ENCODE measurements around the gene RAB7B.

The RAB7B gene

GRCh38 chr1:205944525-205944924 is 58.7 kb downstream of the RAB7B start:
- DNase-seq: no peak

DNA sequence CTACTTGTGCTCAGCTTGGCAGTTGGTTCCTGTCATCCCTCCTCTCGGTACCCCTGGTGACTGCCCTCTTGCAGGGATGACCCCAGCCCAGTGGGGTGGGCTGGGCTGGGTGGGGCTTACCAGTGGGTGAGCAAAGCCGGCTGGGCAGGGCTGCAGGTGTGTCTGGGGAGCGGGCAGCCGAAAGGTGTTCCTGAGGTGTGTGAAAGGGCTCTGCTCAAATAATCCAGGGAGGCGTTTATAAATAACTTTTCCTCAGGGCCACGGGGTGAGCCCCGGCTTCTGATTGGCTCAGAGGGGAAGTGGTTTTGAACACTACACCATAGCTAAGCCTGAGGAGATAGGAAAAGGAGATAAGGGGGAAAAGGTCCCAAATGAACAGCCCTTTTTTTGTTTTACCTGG is 60.0 kb downstream of the RAB7B start, which contains the start of gene SLC26A9:
Gene SLC26A9 (minus strand): TSS at position 212 of the 400 bp plus-strand sequence. CDS start 7,636 bp downstream, outside the sequence.
- no peak for DNase-seq

DNA sequence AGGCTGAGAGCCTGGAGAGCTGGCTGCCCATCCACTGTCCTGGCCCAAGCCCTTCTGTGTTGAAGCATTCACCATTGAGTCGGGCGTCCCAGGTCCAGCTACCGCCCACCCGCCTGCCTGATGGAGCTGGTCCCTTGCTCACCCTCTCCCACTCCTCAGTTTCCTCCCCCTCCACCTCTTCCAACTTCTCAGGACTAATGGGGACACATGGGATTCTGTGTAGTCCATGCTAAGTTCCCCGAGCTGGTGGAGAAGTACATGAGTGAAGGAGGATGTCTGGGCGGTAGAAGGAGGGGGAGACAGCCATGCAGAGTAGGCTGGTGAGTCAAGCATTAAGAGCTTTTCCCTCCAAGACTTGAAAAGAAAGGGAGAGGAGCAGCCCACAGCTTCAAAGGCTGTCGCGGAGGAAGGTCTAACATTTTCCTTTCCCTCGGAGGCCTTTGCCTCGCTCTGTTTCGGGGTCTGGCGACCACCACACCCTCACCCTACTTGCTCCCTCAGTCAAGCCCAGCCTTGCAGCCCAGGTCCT is 60.5 kb downstream of the RAB7B start:
- DNase-seq: no peak

DNA sequence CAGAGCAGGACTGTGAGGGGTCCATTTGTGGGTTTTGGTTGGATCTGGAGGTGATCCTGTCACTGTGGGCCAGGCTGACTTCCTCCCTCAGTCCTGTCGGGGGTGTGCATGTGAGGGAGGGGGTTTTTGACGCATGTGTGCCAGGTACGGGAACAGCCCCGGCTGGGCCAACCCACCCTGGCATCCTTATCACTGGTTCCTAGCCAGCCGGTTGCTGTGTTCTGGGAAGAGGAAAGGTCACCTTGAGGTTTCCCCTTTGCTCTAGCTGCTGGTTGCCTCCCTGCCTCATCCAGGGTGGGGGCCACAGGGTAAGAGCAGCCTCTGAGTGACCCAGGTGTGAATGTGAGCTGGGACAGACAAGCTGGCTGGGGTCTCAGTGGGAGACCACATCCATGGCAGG is 62.5 kb downstream of the RAB7B start:
- DNase-seq: no peak

GRCh38 chr1:205939690-205940330 is 63.4 kb downstream of the RAB7B start:
- DNase-seq: peak; percentile 93

DNA sequence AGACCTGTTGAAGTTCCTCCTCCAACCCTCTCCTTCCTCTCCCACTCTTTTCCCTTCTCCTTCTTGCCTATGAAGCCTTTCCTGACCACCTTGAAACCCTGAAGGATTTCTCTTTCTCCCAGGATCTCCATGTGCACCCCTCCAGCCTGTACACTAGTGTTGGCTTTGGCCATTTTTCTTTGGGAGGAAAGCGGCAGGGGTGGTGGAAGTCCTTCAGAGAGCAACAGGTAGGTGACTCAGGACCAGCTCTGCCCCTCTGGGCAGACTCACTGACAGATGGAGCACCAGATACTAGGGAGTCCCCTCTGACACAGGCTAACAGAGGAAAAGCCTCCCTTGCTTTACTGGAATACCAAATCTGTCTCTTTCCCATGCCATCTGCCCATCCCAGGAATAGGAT is 64.5 kb downstream of the RAB7B start:
- DNase-seq: no peak

DNA sequence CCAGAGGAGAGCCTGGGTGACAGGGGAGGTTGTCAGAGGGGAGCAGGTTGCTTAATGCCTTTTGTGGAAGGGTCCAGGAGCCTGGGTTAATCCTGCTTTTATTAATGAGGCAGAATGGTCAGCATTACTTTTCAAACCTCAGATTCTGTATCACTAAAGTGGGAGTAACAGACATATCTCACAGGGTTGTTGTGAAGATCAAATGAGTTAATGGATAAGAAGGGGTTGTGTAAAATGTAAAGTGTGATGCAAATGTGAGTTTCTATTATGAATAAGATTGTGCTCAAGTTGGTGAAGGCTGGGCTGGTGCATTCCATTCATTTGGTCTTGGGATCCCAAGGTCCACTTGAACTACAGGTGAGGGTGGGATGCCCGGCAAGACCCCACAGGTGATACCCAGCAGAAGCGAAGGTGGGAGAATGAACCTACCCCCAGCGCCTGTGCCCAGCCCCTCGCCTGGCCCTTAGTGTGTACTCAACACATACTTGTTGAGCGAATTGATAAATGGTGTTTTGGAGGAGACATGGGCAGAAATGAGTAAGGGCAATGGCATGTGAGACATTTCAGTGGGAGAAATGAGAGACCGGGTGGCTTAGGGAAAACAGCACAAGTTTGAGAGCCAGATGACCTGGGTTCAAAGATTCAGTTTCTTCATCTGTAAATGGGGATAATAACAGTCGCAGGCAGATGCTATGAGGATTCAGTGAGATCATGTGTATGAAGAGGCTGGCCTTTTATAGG is 66.2 kb downstream of the RAB7B start:
- no peak for DNase-seq

DNA sequence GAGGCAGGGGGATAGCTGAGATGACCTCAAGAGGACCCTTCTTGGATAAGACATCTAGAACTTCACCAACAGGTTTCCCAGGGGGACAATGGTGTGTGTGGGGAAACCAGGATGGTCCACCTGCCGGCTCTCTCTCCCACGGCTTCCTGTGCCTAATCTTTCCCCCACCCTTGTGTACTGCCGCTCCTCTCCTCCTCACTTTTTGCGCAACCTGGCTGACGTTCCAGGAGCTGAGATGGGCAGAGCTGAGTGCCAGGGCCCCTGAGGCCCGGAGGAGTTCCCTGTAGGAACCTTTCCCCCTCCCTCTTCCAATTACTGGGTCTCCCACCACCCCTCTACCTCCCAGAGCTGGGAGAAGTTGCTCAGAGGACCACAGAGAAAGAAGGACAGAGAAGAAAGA is 66.9 kb downstream of the RAB7B start:
- no peak for DNase-seq

- no peak for DNase-seq
Observed at GRCh38 chr1:205935869-205936268, 67.3 kb downstream of the RAB7B start.

DNA sequence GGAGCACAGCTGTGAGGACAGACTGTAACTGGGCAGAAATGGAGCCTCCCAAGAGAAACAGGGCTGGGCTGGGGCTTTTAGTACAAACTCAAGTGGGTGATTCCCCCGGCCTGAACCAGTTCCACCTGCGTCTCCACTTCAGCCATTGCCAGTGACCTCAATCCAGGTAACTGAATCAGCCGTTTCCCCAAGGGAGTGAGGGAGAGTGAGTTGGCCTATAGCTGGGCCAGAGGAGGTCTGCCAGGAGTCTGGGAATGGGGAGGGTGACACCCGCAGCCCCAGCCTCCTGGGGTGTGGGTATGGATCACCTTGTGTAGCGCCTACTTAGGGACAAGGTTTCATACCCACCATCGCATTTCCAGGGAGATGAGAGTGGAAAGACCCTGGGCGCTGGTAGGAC is 68.4 kb downstream of the RAB7B start:
- no peak for DNase-seq

- DNase-seq: no peak
Observed at GRCh38 chr1:205933671-205934618, 69.2 kb downstream of the RAB7B start.

DNA sequence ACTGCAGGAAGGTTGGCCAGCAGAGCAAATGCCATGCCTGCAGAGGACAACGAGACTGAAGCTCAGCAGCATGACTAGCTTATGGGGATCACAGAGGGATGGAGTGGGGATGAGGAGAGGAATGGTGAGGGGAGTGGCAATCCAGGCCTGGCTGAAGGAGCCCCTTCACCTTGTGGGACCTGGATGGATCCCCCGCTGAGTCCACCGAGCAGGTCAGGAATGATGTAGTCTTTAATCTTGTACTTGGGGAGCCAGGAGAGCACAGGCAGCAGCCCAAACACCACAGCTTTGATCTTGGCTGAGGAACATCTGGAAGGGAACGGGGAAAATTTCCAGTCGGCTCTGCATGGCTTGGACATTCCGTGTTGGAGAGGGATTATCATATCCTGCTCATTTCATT is 70.4 kb downstream of the RAB7B start:
- no peak for DNase-seq

DNA sequence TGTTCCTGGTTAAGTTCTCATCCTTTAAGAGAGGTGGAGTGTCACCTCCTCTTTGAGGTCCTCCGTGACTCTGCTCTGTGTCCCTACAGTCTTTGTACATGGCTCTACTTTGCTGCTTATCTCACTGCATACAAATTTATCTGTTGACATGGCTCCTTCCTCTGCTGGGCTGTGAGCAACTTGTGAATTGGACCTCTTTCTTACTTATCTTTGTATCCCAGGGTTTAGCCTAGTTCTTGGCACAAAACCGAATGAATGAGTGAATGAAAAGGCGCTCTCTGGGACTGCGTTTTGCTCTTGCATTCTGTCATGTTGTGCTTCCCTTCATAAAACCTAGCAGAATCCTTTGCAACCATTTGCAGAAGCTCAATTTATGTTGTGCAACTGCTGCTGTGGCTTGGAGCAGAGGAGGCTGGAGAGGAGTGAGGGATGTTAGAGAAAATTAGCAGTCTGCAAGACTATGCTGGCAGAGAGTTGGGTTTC is 72.4 kb downstream of the RAB7B start:
- no peak for DNase-seq

GRCh38 chr1:205930195-205930577 is 73.0 kb downstream of the RAB7B start:
- no peak for DNase-seq

DNA sequence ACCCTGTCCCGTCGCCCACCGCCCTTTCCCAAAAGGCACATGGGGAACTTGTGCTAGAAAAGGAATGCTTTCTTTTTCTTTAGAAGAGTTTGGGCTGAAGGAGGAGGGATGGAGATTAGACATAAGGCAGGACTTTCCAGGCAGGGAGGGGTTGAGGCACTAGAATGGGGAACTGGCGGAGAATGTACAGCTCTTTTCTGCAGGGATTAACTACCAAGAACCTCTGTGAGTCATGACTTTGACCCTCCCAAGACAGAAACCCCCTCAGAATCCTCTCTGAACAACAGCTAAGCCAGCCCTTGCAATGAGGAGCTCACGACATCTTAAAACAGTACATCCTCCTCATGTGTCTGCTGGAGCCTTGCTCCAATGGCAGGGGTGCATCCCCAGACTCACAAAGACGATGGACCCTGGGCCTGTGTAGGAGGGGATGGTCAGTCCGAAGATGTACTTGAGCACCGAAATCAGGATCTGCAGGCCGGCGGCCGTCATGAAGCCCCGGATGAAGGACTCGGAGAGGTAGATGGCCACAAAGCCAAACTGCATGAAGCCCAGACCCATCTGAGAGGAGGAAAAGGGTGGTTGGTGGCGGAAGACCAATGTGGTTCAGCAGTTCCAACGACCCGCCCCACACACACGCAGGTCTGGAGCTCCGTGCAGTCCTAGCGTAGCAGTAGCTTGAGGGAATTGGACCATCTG is 73.5 kb downstream of the RAB7B start:
- no peak for DNase-seq

GRCh38 chr1:205928317-205928716 is 74.9 kb downstream of the RAB7B start:
- no peak for DNase-seq

GRCh38 chr1:205927676-205928075 is 75.5 kb downstream of the RAB7B start:
- no peak for DNase-seq

DNA sequence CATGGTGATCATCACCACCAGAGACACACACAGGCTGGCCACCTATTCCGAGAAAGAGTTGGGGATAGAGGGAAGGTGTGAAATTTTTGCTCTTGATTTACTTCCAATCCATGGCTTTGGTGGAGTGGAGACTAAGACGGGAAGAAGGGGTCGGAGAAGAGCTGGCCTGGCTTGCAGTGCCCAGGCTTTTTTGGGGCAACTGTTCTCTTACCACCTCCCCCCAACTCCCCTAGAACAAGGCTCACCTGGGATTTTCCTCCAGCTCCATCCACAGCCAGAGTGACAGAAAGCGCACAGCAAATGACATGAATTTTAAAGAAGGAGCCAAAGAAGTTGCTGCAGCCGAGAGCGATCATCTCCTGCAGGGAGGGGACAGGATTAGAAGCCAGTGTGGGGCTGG is 75.9 kb downstream of the RAB7B start:
- DNase-seq: no peak

Measured in NCI-H1105 treated with DMSO at 0.1 percent for 48 hours (cell line).